HG03571 (cell line): ENCODE measurements around the gene BMPR1B.

Source experiments
- ATAC-seq: cut with Tn5 transposase; IDR thresholded peaks from one replicate; pipeline ENCODE4 v1.9.1; 2021; ENCODE audit not compliant: unreplicated experiment

Gene BMPR1B

GRCh38 chr4:94757192-94758140 is at the start of gene BMPR1B:
Gene BMPR1B (plus strand): TSS chr4:94757955. CDS start chr4:95104425, 346,470 bp downstream.
- no peak for ATAC-seq

GRCh38 chr4:94711635-94712034 is 46.1 kb upstream of the BMPR1B start:
- no peak for ATAC-seq

GRCh38 chr4:94714365-94715160 is 43.2 kb upstream of the BMPR1B start:
- ATAC-seq = no peak

- ATAC-seq = no peak
These were observed 42.0 kb upstream of the BMPR1B start for GRCh38 chr4:94715726-94716125.

GRCh38 chr4:94721310-94721709 is 36.4 kb upstream of the BMPR1B start:
- ATAC-seq = no peak

- ATAC-seq = no peak
These were observed 35.5 kb upstream of the BMPR1B start for GRCh38 chr4:94722270-94722669.

GRCh38 chr4:94722748-94723147 is 35.0 kb upstream of the BMPR1B start:
- ATAC-seq = no peak

GRCh38 chr4:94724016-94724790 is 33.6 kb upstream of the BMPR1B start:
- no peak for ATAC-seq

- ATAC-seq = no peak
These were observed 31.1 kb upstream of the BMPR1B start for GRCh38 chr4:94726524-94727123.

- ATAC-seq = no peak
These were observed 29.5 kb upstream of the BMPR1B start for GRCh38 chr4:94728056-94728766.

GRCh38 chr4:94732358-94732698 is 25.4 kb upstream of the BMPR1B start:
- ATAC-seq = no peak

- ATAC-seq = no peak
These were observed 18.0 kb upstream of the BMPR1B start for GRCh38 chr4:94739741-94740140.

GRCh38 chr4:94741304-94741703 is 16.5 kb upstream of the BMPR1B start:
- ATAC-seq = no peak

- no peak for ATAC-seq
These were observed 13.9 kb upstream of the BMPR1B start for GRCh38 chr4:94743838-94744237.

GRCh38 chr4:94744850-94745249 is 12.9 kb upstream of the BMPR1B start:
- no peak for ATAC-seq

- ATAC-seq = no peak
These were observed 11.0 kb upstream of the BMPR1B start for GRCh38 chr4:94746746-94747145.

- no peak for ATAC-seq
These were observed 465 bp downstream of the BMPR1B start for GRCh38 chr4:94758141-94758699.

GRCh38 chr4:94758700-94759399 is 1.1 kb downstream of the BMPR1B start:
- ATAC-seq = no peak

GRCh38 chr4:94759767-94760211 is 2.0 kb downstream of the BMPR1B start:
- no peak for ATAC-seq
